Glomerular endothelial cell (primary cell): ENCODE measurements around the gene SERPING1. TPM values are rescaled to one million over a fixed set of nuclear protein-coding genes. Genes with fewer than 3 reads are reported as not detected.

Source experiments
- DNase-seq: peaks from one replicate; pipeline ENCODE4 v3.0.0-alpha.2; 2011; ENCODE audit warnings: low read depth, low spot score; ENCODE audit errors: extremely low read depth
- total RNA-seq: library from RNA; depleted of rRNA; stranded (reverse); fragments of >200 nt; gene quantifications from 2 replicates; pipeline ENCODE4 v1.2.3, GENCODE V29; 2015

Gene SERPING1
- total RNA-seq, 1 donor from 2014 or later, result 1.5 TPM

DNA sequence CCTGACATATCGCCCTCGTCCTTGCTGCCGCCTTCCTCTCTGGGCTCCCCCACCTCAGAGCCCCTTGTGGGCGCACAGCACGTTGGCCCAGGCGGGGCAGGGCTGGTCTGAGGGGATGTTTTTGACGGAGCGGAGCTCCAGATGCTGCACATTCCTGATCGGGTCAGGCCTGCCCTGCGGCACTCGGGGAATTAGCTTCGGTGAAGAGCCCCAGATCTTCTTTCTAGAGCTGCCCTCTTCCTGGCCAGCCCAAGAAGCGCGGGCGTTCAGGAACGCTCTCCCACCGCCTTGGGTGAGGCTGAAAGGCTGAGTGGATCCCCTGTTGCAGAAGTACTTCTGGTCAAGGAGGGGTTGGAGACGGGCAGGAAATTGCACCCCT, 40.1 kb downstream of the SERPING1 start:
- DNase-seq, result no peak

DNA sequence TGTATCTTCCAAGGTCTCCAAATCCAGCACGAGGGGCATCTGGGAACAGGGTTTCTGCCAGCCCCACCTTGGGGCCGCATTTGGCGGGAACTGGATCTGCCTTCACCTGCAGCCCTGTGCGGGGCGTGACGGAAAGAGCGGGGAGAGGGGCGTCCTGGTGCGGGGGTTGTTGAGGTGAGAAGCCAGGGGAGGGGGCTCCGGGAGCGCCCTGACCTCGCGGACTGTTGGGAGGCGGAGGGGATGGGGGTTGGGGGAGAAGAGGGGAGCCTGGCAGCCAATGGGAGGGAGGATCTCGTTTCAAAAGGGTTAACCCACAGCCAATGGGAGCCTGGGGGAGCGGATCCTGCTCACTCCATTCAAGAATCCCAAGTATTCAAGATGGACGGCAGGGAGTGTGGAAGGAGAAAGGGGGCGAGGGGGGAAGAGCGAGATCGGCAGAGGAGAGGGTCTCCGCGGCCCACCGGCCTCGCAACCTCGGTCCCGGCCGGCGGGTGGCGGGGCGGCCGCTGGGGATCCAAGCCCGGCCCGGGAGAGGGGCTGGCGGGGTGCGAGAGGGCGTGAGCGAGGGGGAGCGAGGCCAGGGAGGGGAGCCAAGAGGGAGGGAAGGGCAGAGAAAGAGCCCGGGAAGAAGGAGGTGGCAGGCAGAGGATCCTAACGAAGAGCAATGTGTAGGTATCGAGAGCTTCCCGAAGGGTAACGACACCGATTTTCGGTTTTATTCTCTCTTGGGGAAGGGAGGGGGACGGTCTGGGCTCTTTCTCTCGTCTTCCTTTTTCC, 40.7 kb downstream of the SERPING1 start:
- peak; percentile 44 for DNase-seq

DNA sequence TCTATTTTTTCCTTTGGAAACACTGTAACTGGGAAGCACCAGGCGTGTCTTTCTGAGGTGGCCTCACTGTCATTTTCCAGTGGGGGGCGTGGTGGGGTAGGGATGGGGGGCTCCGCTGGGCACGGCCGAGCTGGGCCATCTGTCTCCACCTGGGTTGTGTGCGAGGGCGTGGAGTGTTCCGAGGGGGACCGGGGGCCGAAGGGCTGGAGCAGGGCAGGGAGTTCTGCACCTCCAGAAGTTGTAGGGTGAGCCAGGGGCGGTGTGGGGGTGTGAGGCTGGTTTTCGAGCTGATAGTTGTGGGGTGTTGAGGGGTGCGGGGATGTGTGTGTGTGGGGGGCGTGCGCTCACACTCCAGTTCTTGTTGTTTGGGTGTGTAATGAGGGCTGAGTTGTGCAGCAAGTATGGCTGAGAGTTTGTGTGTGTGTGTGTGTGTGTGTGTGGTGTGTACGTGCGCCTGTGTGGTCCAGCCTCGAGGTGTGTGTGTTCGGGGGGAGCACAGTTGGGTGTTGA, 41.4 kb downstream of the SERPING1 start:
- no peak for DNase-seq

DNA sequence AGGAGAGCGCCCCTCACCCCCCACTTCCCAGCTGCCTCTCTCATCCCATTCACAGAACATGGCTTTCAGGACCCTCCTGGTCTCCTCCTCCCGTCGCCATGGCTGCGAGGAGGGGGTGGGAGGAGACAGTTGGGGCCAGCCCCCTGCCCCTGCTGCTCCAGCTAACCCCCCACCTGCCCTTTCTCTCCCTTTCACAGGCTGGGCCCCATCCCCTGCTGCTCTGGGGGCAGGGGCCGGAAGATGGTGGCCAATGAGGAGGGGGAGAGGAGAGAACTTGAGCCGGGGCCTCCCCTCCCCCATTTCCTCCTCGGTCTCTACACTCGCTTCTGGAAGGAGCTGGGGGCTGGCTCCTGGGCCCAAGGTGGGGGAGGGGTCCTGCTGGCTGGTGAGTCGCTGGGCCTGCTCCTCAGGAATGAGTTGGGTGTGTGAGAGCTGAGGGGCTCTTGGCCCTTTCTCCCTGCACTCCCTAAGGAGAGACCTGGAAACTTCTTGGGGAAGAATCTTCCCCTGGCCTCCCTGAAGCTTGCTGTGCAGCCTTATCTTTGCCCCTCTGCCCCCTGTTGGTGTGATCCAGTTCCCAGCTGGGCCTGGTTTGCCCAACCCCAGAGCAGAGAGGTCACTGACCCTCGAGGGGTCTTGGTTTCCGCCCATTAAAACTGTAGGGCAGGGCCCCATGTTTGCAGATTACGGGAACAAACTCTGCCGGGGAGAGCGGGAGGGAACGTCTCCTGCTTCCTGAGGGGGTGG, 42.0 kb downstream of the SERPING1 start:
- no peak for DNase-seq

DNA sequence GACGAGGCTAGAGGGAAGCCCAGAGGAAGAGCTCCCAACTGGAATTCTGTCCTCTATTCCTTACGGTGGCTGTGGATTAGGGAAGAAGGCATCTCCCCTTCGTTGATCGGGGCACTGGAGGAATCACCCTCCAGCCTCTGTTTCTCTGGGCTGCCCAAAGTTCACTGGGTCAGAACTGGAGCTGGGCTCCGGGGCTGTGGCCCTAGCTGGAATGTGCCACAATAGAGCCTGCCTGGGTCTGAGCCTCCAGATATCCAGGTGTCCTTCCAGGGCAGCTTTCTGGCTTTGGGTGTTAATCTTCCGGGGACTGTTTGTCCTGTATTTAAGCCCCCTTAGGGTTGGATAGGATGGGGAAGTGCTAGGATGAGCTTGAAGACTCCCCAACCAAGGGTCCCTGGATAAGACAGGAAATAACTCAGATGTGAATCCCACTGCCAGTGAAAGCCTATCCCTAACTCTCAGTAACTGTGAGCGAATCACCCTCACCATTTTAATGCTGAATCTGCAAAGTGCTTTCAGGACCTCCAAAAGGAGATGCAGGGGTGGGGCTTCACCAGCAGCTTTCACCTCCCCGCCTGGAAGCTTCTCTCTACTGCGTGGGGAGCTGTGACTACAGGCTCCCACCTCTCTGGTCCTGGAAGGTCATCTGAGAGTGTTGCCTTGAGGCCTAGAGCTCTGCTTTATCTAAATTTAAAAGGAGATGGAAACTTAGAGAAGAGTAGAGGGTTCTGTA, 42.7 kb downstream of the SERPING1 start:
- DNase-seq, result no peak

DNA sequence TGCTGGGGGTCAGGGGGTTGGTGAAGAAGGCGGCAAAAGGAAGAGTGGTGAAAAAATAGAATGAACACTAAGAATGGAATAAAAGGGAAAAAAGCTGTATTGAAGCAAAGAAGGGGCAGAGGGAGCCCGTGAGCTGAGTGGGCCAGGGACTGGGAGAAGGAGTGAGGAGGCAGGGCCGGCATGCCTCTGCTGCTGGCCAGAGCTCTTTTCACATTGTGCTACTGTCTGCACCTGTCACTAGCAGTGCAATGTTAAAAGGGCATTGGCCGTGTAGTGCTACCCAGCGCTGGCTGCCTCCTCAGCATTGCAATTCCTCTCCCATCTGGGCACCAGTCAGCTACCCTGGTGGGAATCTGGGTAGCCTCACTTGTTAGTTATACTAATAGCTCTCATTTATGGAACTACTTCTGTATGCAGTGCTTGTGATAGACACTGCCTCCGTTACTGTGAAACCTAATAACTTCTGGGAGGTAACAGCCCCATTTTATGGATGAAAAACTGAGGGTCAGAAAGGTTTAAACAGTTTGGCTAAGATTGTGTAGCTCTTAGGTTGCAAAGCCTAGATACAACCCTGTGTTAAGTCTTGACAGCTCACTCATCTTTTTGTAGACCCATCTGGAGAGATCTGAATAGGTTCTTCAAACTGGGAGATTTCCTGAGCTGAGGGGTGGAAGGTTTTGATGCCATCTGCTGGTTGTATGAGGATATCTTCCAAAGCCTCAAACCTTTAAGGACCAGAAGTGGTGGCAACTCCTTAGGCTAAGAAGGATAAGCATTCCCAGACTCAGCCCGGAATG, 43.7 kb downstream of the SERPING1 start:
- DNase-seq, result no peak

DNA sequence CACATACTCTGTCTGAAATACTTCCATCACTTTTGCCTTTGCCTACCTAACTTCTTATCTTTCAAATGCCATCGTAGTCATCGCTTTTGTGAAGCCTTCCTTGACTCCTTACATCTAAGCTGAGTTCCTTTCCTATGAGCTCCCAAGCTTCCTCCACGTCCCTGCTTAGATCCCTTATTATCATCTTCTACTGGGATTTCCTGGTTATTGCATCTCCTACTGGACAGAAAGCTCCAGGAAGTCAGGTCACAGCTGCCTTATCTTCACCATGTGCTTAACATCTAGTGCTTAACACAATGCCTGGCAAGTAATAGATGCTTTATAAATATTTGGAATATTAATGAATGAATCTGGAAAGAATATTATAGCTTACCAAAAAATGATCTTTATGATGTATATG, 46.3 kb downstream of the SERPING1 start:
- DNase-seq, result no peak

DNA sequence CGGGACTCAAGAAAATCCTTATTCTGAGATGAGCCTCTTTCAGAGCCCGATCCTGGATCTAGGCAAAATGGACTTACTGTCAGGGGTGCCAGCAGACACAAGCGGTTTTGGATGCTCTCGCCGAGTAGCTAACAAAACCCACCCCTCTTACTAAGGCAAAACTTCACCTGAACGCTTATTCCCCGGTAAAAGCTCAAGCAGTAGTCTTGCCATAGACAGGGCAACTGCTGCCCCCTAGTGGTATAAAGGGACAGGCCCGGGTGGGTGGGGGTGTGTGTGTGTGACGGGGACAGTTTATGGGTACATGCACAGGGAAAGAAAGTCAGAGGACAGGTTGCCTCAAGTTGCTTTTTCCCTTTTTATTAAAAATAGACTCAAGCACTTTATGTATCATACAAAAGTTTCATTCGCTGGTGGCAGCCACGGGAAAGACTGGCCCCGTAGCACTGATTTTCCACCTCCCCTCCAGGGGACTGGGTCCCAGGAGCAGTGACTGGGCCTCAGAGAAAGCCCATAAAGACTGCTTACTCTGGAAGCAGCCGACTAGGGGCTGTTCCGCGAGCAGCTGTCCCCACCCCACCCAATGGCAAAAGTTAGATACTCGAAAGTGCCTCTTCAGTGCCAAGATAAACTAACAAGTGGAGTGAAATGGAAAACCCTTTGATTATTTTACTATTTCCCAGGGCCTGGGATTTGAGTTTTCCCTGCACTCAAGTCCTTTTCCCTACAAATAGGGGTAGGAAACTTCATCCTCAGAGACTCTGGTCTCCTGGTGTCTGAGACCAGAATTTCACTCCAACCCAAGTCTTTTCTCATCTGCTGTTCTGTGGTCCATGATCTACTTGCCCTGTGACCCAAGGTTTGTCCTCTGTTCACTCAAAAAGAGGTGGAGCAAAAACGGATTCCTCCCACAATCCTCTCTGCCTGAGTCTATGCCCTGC, 47.5 kb downstream of the SERPING1 start:
- no peak for DNase-seq

DNA sequence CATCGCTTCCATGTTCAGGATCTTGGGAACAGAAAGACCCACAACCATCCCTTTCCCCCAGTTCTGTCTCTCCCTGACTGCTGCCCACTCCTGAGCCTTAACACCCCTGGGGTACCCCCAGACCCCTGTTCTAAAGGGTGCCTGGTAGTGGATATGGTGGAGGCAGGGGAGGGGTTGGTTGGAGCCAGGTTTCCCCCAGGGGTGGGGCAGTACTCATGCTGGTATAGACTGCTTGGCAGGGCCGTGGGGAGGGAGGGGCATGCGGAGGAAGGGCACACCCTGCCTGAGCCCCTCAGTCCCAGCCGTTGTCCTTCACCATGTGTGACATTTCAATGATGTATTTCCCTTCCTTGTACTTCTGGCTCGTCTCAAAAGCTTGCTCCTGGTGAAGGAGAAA, 48.2 kb downstream of the SERPING1 start:
- DNase-seq, result no peak

DNA sequence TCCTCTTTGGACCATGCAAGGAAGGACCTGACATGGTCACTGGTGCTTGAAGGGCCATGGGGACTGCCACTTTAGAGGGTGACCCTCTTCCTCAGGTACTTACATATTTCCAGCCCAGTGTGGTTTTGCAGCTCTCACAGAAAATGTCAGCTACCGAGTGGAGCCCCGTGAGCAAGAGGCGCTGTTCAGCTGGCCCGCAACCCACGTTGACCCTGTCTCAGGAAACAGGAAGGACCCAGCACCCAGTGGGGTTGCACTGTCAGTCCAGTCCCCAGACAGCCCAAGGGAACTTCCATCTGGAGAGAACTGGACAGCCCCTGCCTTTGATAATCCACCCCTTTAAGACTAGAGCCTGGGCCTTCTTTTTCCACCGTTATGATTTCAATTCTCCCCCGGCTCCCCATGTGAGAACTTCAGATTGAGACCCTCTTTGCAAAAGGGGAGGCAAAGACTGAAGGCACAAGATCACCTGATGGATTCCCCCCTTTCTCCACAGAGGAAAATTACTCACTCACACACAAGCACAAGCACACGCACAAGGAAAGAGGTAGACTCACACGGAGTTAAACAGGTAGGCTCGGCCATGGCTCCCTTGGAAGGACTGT, 48.8 kb downstream of the SERPING1 start:
- DNase-seq, result no peak

DNA sequence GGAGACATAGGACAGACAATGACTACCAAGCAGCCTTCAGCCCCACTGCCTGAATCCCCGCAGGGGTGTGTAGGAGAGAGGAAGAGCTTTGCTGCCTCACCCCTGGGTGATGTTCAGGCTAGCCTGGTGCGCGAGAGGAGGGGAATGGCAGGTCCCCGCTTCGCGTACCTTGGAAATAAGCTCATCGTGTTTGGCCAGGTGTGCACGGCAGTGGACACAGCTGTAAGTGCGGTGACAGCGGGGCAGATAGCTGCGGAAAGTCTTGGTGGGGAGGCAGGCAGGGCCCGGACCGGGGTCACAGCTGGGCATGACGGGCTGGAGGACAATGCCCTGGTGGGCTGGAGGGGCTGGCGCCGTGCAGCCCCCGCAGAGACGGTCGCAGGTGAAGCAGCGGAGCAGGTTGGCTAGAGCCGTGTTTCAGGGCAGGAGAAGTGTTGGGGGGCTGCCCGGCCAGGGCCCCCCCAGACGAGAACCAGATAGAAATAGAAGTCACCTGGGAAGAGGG, 49.4 kb downstream of the SERPING1 start:
- no peak for DNase-seq

DNA sequence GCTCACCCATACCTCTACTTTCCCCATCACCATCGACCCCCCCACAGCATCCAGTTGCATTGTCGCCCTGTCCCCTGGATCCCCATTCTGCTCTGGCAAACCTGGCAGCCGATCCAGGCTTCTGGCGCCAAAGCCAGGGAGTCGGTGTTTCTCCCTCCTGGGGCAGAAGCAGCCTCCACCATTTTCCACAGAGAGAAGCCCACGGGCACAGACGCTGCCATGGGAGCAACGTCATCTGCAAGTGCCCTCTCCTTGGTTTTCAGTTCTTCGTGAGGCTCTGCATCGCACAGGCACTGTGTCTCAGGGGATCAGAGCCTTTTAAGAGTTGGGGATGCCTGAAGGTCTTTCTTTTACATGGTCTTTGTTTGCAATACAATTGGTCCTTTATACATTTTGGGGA, 49.9 kb downstream of the SERPING1 start:
- no peak for DNase-seq

DNA sequence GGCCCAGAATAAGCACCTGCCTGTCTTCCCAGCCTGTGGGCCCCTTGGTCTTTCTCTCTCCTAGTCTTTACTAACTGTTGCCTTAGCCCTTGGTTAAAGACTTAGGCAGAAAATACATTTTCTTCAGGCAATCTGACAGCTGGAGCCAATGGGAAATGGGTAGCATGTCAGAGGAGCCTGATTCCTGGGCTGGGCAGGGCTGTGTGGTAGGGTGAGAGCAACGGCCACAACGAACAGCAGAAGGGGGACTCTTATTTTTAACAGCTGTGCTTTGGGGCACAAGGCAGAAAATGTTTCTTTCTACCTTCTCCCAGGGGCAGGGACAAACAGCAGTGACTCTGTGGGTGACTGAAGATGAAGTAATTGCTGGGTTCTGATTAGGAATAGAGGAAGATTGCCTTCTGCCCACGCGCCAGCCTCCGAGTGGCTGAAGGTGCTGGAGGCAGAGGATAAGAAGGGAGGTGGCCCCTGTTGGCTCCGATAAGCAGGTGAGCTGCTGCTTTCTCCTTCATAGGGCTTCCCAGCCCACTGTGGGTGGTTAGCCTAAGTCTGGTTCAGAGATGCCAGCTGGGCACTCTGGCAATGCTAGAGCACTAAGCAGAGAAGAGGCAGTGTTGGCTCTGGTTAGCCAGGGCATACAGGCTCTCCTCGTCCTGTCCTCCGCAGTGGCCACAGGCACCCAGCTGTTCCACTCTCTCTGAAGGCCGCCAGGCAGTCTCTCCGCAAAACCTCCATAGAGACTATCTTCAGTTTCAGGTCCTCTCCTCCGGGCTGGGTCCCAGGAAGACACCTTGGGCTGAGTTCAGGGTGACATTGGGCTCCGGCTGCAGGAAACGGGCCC, 50.7 kb downstream of the SERPING1 start:
- DNase-seq, result no peak

DNA sequence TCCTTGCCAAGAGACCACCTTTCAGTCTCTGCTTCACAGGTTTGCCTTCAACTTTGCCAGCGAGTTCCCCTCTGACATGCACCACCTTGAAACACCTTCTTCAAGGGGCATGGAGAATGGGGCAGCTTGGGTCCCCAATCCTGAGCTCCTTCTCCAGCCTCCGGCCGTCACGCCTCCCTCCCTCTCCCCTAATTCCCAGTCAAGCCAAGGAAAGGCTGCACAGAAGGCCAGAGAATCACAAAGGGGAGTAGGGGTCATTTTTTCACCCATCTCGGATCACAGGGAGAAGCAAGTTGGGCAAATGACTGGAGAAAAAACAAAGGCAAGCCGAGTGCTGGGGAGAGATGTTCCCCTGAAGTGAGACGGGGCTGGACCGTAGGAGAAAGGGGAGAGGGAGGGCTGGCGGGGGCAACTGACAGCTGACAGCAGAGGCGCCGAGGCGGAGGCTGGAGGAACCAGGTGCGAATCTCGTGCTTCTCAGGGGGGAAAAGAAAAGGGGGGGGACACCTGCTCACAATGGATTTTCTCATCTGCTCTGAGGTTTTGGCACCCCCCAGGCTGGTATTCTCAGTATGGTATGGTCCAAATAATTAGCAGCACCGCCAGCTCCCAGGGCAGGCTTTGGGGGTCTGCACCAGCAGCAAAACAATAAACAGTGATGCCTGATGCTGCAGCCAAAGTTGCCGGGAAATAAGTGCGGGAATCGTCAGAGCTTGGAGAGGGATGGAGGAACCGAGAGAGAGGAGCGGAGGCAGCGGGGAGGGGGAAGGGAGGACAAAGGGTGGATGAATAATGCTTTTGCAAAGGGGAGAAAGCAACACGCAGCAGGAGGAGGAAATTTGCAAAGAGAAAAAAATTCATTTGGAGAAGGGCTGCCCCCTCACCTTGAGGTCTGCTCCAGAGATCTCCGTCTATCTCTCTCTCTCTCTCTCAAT, 51.6 kb downstream of the SERPING1 start:
- DNase-seq, result no peak

DNA sequence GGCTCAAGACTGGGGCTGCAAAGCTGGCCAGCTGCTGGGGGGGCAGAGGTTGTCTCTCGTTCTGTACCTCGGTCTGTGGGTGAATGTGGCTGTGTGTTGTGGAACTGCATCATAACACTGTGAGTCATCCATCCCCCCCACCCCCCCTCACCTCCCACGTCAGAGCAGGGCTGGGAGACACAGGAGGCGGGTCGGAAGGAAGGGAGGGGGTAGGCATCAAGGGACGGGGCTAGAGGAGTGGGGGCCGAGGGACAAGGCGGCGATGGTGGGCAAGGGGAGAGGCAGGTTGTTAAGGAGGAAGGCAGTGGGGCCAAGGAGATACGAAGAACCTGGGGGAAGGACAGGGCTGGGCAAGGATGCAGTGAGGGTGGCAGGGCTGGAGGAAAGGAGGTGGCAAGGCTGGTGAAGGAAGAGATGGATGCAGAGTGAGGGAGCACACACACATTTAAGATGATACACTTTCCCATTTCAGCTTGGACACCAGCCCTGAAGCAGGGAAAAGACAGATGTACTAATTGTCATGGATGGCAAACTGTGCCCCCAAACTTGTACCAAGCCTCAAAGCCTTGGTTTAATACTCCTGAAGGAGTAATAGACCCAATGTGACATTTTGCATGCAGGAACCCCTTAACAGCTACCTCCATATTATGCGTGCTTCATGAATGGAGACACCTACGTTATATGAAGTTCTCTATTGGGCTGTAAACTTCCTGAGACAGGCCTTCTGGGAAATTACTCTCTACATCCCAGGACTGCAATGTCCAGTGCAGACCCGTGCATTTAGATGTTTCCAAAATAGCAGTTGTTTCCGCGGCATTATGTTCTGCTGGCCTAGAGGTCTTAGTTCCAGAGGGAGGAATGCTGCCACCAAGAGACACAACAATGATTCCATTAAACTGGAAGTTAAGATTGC, 52.6 kb downstream of the SERPING1 start, which contains the start of gene YPEL4:
TSS of gene YPEL4 (minus strand) at position 87 of the 913 bp plus-strand sequence. CDS start 2,805 bp downstream, outside the sequence.
- DNase-seq, result no peak

DNA sequence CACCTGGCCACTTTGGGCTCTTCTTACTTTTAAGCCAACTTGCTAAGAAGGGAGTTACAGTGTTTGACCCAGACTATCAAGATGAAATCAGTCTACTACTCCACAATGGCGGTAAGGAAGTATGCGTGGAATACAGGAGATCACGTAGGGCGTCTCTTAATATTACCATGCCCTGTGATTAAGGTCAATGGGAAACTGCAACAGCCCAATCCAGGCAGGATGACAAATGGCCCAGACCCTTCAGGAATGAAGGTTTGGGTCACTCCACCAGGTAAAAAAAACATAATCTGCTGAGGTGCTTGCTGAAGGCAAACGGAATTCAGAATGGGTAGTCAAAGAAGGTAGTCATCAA, 53.2 kb downstream of the SERPING1 start:
- DNase-seq, result no peak
